HCT116 (cell line): ENCODE measurements around the gene GDPD5. TPM values are rescaled to one million over a fixed set of nuclear protein-coding genes. Genes with fewer than 3 reads are reported as not detected.

Experiments
- ATAC-seq: fragments of 200-7000 bp; cut with Tn5 transposase; 2 replicates; pipeline ENCODE4 v1.9.1; 2020; ENCODE audit warnings: mild to moderate bottlenecking, moderate library complexity
- BruUV-seq: library from RNA; stranded (reverse); fragments of 400-500 nt; replicated peaks from 2 replicates; lab custom pipeline; 2021; lab: Mats Ljungman, UMichigan
- CTCF ChIA-PET: fragments of 300-600 bp; sonication (Branson Sonifier 250); formaldehyde crosslinking; loops from one replicate; lab custom pipeline; 2021; ENCODE audit warnings: antibody characterized with exemption; lab: Charles Lee
- POLR2A ChIA-PET: fragments of 300-600, 350-600 bp; sonication (Branson Sonifier 250); formaldehyde crosslinking; loops from one replicate; lab custom pipeline; 2021; ENCODE audit warnings: antibody characterized with exemption; lab: Charles Lee
- RAD21 ChIA-PET, 2 experiments: fragments of 300-600 bp; sonication (Branson Sonifier 250); formaldehyde crosslinking; loops; one replicate each; lab custom pipeline; 2023; ENCODE audit warnings: low total read pairs in 2 of 2; ENCODE audit not compliant: uncharacterized antibody in 2 of 2, unreplicated experiment in 2 of 2, low non-redundant PET in 1 of 2; lab: Charles Lee
- DNase-seq: peaks from one replicate; pipeline ENCODE4 v3.0.0-alpha.2; 2010; ENCODE audit warnings: low read depth, low spot score
- H2AFZ ChIP-seq: fragments of 200-600 bp; shearing (Covaris generic), sonication (generic); 2 replicates; pipeline ENCODE4 v1.6.1; 2017; ENCODE audit warnings: low read depth, mixed run types, mixed read lengths, antibody characterized with exemption, low read length; ENCODE audit not compliant: poor library complexity, severe bottlenecking
- H3K27ac ChIP-seq: 2 replicates; pipeline ENCODE4 v1.5.1; 2012; ENCODE audit warnings: low read depth, low read length
- H3K27me3 ChIP-seq: fragments of 200-600 bp; sonication (generic); 2 replicates; pipeline ENCODE4 v1.6.1; 2016; ENCODE audit warnings: mixed run types, low read length, mixed read lengths; ENCODE audit not compliant: insufficient read depth
- H3K36me3 ChIP-seq, 2 experiments: fragments of 200-500 bp in 1 of 2; fragments of 200-600 bp in 1 of 2; sonication (Bioruptor generic) in 1 of 2; sonication (generic) in 1 of 2; 2 replicates each; pipeline versions ENCODE4 v1.5.1 to v1.6.1; 2014 to 2016; ENCODE audit warnings: low read length in 2 of 2, inconsistent platforms in 1 of 2, mixed read lengths in 1 of 2, mixed run types in 1 of 2; ENCODE audit not compliant: insufficient read depth in 2 of 2, control insufficient read depth in 1 of 2
- H3K4me1 ChIP-seq, 2 experiments: fragments of 200-600 bp in 1 of 2; sonication (generic) in 1 of 2; 2 replicates each; pipeline versions ENCODE4 v1.5.1 to v1.6.1; 2012 to 2017; ENCODE audit warnings: low read length in 2 of 2, inconsistent platforms in 1 of 2, mild to moderate bottlenecking in 1 of 2, mixed read lengths in 1 of 2, mixed run types in 1 of 2, moderate library complexity in 1 of 2; ENCODE audit not compliant: insufficient read depth in 2 of 2, control insufficient read depth in 1 of 2
- H3K4me2 ChIP-seq: fragments of 200-600 bp; sonication (generic); 2 replicates; pipeline ENCODE4 v1.6.1; 2017; ENCODE audit warnings: mixed run types, low read length, mixed read lengths
- H3K4me3 ChIP-seq, 2 experiments: fragments of 200-600 bp in 1 of 2; sonication (generic) in 1 of 2; replicated peaks in 1 of 2; 2 replicates each; pipeline ENCODE4 v1.5.1; 2011 to 2016; ENCODE audit warnings: low read length in 2 of 2, control low read depth in 1 of 2, low read depth in 1 of 2, mild to moderate bottlenecking in 1 of 2, mixed read lengths in 1 of 2, mixed run types in 1 of 2
- H3K79me2 ChIP-seq: fragments of 200-600 bp; sonication (generic); 2 replicates; pipeline ENCODE4 v1.6.1; 2017; ENCODE audit warnings: mild to moderate bottlenecking, mixed run types, low read length, moderate library complexity, mixed read lengths; ENCODE audit not compliant: insufficient read depth
- H3K9ac ChIP-seq: fragments of 200-600 bp; sonication (generic); 2 replicates; pipeline ENCODE4 v1.6.1; 2016; ENCODE audit warnings: low read length, mixed read lengths
- H3K9me2 ChIP-seq: fragments of 200-600 bp; sonication (generic), shearing (Covaris generic); 2 replicates; pipeline ENCODE4 v1.6.1; 2017; ENCODE audit warnings: mixed run types, mild to moderate bottlenecking, moderate library complexity; ENCODE audit not compliant: insufficient read depth
- H3K9me3 ChIP-seq, 2 experiments: fragments of 200-500 bp in 1 of 2; fragments of 200-600 bp in 1 of 2; sonication (Bioruptor generic) in 1 of 2; sonication (generic) in 1 of 2; 2 replicates each; pipeline ENCODE4 v1.6.1; 2014 to 2017; ENCODE audit warnings: low read length in 2 of 2, mixed read lengths in 2 of 2, inconsistent platforms in 1 of 2, low read depth in 1 of 2, mild to moderate bottlenecking in 1 of 2, mixed run types in 1 of 2, moderate library complexity in 1 of 2; ENCODE audit not compliant: control insufficient read depth in 1 of 2, insufficient read depth in 1 of 2
- H4K20me1 ChIP-seq: fragments of 200-600 bp; sonication (generic), shearing (Covaris generic); 2 replicates; pipeline ENCODE4 v1.6.1; 2017; ENCODE audit warnings: mixed run types, mild to moderate bottlenecking, moderate library complexity; ENCODE audit not compliant: insufficient read depth
- CBX3 ChIP-seq: IDR thresholded peaks from 2 replicates; pipeline ENCODE4 v1.6.1; 2012; ENCODE audit warnings: low read depth
- CEBPB ChIP-seq: IDR thresholded peaks from 2 replicates; pipeline ENCODE4 v1.6.1; 2012; ENCODE audit warnings: low read depth
- EGR1 ChIP-seq: IDR thresholded peaks from 2 replicates; pipeline ENCODE4 v1.6.1; 2012; ENCODE audit warnings: low read depth
- ELF1 ChIP-seq: IDR thresholded peaks from 2 replicates; pipeline ENCODE4 v1.6.1; 2012; ENCODE audit warnings: low read depth, borderline replicate concordance
- EZH2 ChIP-seq: fragments of 200-600 bp; sonication (generic); IDR thresholded peaks from 2 replicates; pipeline ENCODE4 v1.6.1; 2017; ENCODE audit warnings: antibody characterized with exemption, mixed run types
- EZH2phosphoT487 ChIP-seq: fragments of 200-600 bp; IDR thresholded peaks from 2 replicates; pipeline ENCODE4 v1.6.1; 2018; ENCODE audit warnings: antibody characterized with exemption, borderline replicate concordance
- FOSL1 ChIP-seq: IDR thresholded peaks from 2 replicates; pipeline ENCODE4 v1.6.1; 2012; ENCODE audit warnings: low read depth
- JUND ChIP-seq: IDR thresholded peaks from 2 replicates; pipeline ENCODE4 v1.6.1; 2012
- POLR2A ChIP-seq: IDR thresholded peaks from 2 replicates; pipeline ENCODE4 v1.7.0; 2011; ENCODE audit warnings: borderline replicate concordance; ENCODE audit not compliant: insufficient read depth, insufficient read length; ENCODE audit errors: extremely low read depth
- POLR2AphosphoS5 ChIP-seq: IDR thresholded peaks from 2 replicates; pipeline ENCODE4 v1.6.1; 2011; ENCODE audit warnings: mild to moderate bottlenecking, low read depth, low read length, moderate library complexity
- SRF ChIP-seq: IDR thresholded peaks from 2 replicates; pipeline ENCODE4 v1.6.1; 2012; ENCODE audit warnings: low read depth
- YY1 ChIP-seq: IDR thresholded peaks from 2 replicates; pipeline ENCODE4 v1.6.1; 2011; ENCODE audit warnings: low read length, low read depth, moderate library complexity, mild to moderate bottlenecking; ENCODE audit not compliant: insufficient replicate concordance; ENCODE audit errors: extremely low read depth
- ZFX ChIP-seq: fragments of 450-650 bp; IDR thresholded peaks from 2 replicates; pipeline ENCODE4 v1.6.1; 2017
- ZNF274 ChIP-seq: fragments of 200-500 bp; sonication (Bioruptor generic); IDR thresholded peaks from 2 replicates; pipeline ENCODE4 v1.6.1; 2014; ENCODE audit warnings: mild to moderate bottlenecking, low read depth, low read length, inconsistent platforms
- intact Hi-C: fragments of 100-400 bp; cut with micrococcal nuclease; formaldehyde crosslinking; loops from 2 replicates; pipeline ENCODE4 v1.10.0; 2022
- total RNA-seq: library from RNA; stranded (reverse); gene quantifications from one replicate; pipeline ENCODE4 v1.2.1, GENCODE V29; 2021; ENCODE audit not compliant: unreplicated experiment
- TF ChIP-seq, protein P1 (sequence below): IDR thresholded peaks from 2 replicates; pipeline ENCODE4 v1.6.1; 2012; ENCODE audit warnings: low read depth
- TF ChIP-seq, protein P2 (sequence below), 3 experiments: fragments of 200-600 bp in 1 of 3; sonication (generic) in 1 of 3; IDR thresholded peaks in 2 of 3; conservative IDR thresholded peaks in 1 of 3; 2 replicates each; pipeline ENCODE4 v1.5.1; 2012 to 2017; ENCODE audit warnings: low read depth in 2 of 3, low read length in 2 of 3, antibody characterized with exemption in 1 of 3, borderline replicate concordance in 1 of 3, control low read depth in 1 of 3, mild to moderate bottlenecking in 1 of 3, mixed read lengths in 1 of 3, mixed run types in 1 of 3, moderate library complexity in 1 of 3; ENCODE audit not compliant: insufficient read depth in 1 of 3
- TF ChIP-seq, protein P3 (sequence below): IDR thresholded peaks from 2 replicates; pipeline ENCODE4 v1.6.1; 2012

The GDPD5 gene
- total RNA-seq, 1 experiment from 2014 or later = 27.5 TPM

DNA sequence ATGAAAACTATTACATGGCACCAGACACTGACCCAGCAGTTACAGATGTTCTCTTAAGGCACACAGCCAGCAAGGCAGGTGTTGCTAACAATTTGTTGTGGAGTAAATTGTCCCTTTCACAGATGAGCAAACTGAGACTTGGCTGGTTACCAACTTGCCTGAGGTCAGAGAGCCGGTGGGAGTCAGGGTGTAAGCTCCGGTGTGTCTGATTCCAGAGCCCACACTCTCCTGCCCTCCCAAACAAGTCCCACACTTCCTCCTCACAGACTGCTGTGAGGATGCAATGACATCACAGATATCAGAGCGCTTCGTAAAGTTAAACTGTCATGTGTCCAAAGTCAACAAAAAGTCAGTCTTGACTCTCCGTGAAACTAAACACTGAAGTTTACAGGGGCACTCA is 12.5 kb downstream of the GDPD5 start:
- no peaks in the 10 kb centered on the region for H3K79me2 ChIP-seq
- DNase-seq = no peak
- no peak overlapping the region for H3K27ac ChIP-seq
- no peaks in the 10 kb centered on the region for H3K36me3 ChIP-seq
- H3K27me3 ChIP-seq = no peaks in the 10 kb centered on the region
- no peak overlapping the region for H3K9ac ChIP-seq
- H3K9me3 ChIP-seq = no peaks in the 10 kb centered on the region
- H2AFZ ChIP-seq = no peak overlapping the region
- RAD21 ChIA-PET = no interaction called here
- H3K4me2 ChIP-seq = no peak overlapping the region
- no TSS peak for BruUV-seq
- POLR2A ChIA-PET = no interaction called here
- CTCF ChIA-PET = no interaction called here
- peaks cover 2 to 9% of the 10 kb centered on the region in 2 experiments; a peak in 1 of 4 replicates for H3K4me1 ChIP-seq
- H4K20me1 ChIP-seq = no peaks in the 10 kb centered on the region
- no peak overlapping the region for H3K4me3 ChIP-seq
- no peak for ATAC-seq
- intact Hi-C loops = no loop called here
- no peaks in the 10 kb centered on the region for H3K9me2 ChIP-seq
- TF ChIP-seq SRF = no peak
- TF ChIP-seq ZNF274 = no peak
- no peak for TF ChIP-seq CEBPB
- TF ChIP-seq POLR2A = no peak
- no peak for TF ChIP-seq EZH2phosphoT487
- TF ChIP-seq, protein P1, sequence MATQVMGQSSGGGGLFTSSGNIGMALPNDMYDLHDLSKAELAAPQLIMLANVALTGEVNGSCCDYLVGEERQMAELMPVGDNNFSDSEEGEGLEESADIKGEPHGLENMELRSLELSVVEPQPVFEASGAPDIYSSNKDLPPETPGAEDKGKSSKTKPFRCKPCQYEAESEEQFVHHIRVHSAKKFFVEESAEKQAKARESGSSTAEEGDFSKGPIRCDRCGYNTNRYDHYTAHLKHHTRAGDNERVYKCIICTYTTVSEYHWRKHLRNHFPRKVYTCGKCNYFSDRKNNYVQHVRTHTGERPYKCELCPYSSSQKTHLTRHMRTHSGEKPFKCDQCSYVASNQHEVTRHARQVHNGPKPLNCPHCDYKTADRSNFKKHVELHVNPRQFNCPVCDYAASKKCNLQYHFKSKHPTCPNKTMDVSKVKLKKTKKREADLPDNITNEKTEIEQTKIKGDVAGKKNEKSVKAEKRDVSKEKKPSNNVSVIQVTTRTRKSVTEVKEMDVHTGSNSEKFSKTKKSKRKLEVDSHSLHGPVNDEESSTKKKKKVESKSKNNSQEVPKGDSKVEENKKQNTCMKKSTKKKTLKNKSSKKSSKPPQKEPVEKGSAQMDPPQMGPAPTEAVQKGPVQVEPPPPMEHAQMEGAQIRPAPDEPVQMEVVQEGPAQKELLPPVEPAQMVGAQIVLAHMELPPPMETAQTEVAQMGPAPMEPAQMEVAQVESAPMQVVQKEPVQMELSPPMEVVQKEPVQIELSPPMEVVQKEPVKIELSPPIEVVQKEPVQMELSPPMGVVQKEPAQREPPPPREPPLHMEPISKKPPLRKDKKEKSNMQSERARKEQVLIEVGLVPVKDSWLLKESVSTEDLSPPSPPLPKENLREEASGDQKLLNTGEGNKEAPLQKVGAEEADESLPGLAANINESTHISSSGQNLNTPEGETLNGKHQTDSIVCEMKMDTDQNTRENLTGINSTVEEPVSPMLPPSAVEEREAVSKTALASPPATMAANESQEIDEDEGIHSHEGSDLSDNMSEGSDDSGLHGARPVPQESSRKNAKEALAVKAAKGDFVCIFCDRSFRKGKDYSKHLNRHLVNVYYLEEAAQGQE = no peak
- TF ChIP-seq, protein P2, sequence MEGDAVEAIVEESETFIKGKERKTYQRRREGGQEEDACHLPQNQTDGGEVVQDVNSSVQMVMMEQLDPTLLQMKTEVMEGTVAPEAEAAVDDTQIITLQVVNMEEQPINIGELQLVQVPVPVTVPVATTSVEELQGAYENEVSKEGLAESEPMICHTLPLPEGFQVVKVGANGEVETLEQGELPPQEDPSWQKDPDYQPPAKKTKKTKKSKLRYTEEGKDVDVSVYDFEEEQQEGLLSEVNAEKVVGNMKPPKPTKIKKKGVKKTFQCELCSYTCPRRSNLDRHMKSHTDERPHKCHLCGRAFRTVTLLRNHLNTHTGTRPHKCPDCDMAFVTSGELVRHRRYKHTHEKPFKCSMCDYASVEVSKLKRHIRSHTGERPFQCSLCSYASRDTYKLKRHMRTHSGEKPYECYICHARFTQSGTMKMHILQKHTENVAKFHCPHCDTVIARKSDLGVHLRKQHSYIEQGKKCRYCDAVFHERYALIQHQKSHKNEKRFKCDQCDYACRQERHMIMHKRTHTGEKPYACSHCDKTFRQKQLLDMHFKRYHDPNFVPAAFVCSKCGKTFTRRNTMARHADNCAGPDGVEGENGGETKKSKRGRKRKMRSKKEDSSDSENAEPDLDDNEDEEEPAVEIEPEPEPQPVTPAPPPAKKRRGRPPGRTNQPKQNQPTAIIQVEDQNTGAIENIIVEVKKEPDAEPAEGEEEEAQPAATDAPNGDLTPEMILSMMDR (IDR thresholded peaks at IDR 0.05 in 2 of 3, conservative IDR thresholded peaks at IDR 0.05 in 1 of 3; ENCODE audit: borderline replicate concordance in 1 of 3, insufficient read depth in 1 of 3, low read depth in 2 of 3, low read length in 2 of 3) = no peak
- no peak for TF ChIP-seq POLR2AphosphoS5
- TF ChIP-seq FOSL1 = no peak
- no peak for TF ChIP-seq JUND
- TF ChIP-seq ZFX = no peak
- TF ChIP-seq YY1 = no peak
- TF ChIP-seq CBX3 = no peak
- no peak for TF ChIP-seq EGR1
- TF ChIP-seq, protein P3, sequence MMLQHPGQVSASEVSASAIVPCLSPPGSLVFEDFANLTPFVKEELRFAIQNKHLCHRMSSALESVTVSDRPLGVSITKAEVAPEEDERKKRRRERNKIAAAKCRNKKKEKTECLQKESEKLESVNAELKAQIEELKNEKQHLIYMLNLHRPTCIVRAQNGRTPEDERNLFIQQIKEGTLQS = no peak
- TF ChIP-seq ELF1 = no peak
- TF ChIP-seq EZH2 = no peak
